Endothelial cell of umbilical vein (primary cell): Measurements from ENCODE around the gene TMEM8B. TPM values are rescaled to one million over a fixed set of nuclear protein-coding genes. Genes with fewer than 3 reads are reported as not detected.

Experiments used
- BruUV-seq: library from RNA; stranded (reverse); fragments of 400-500 nt; replicated peaks from 2 replicates; lab custom pipeline; 2021; lab: Mats Ljungman, UMichigan
- CTCF ChIA-PET: fragments of 300-600, 350-600 bp; sonication (Branson Sonifier 250); formaldehyde crosslinking; loops from one replicate; lab custom pipeline; 2021; ENCODE audit warnings: antibody characterized with exemption, inconsistent platforms; lab: Charles Lee
- POLR2A ChIA-PET: fragments of 300-600, 350-600 bp; sonication (Branson Sonifier 250); formaldehyde crosslinking; loops from one replicate; lab custom pipeline; 2021; ENCODE audit warnings: antibody characterized with exemption, inconsistent platforms; lab: Charles Lee
- DNase-seq: peaks from one replicate; pipeline ENCODE4 v3.0.0-alpha.2; 2011; ENCODE audit warnings: low read depth, low spot score
- FAIRE-seq: peaks from 2 replicates; lab custom pipeline; 2011; peaks lifted over from hg19 to GRCh38; lab: Jason Lieb, UNC
- H2AFZ ChIP-seq: 2 replicates; pipeline ENCODE4 v1.6.0; 2012; ENCODE audit warnings: low read depth, low read length, control low read depth, inconsistent platforms
- H3K27ac ChIP-seq: 2 replicates; pipeline ENCODE4 v1.5.1; 2011; ENCODE audit warnings: low read depth, mild to moderate bottlenecking, control low read depth, low read length, moderate library complexity; ENCODE audit not compliant: insufficient read depth
- H3K27me3 ChIP-seq, 2 experiments: 2 replicates each; pipeline versions ENCODE4 v1.6.0 to v1.6.1; 2011; ENCODE audit warnings: low read length in 2 of 2, mixed read lengths in 1 of 2; ENCODE audit not compliant: control insufficient read depth in 2 of 2, insufficient read depth in 2 of 2
- H3K36me3 ChIP-seq, 2 experiments: 2 replicates in 1 of 2; 3 replicates in 1 of 2; pipeline ENCODE4 v1.5.1; 2011; ENCODE audit warnings: low read length in 2 of 2, mild to moderate bottlenecking in 1 of 2, moderate library complexity in 1 of 2; ENCODE audit not compliant: control insufficient read depth in 2 of 2, insufficient read depth in 2 of 2; ENCODE audit errors: extremely low read depth in 1 of 2
- H3K4me1 ChIP-seq: 3 replicates; pipeline ENCODE4 v1.5.1; 2011; ENCODE audit warnings: mild to moderate bottlenecking, low read length; ENCODE audit not compliant: control insufficient read depth, insufficient read depth; ENCODE audit errors: extremely low read depth
- H3K4me2 ChIP-seq: 2 replicates; pipeline ENCODE4 v1.6.1; 2011; ENCODE audit warnings: low read length, control low read depth, mixed read lengths; ENCODE audit not compliant: insufficient read depth
- H3K4me3 ChIP-seq, 3 experiments: fragments of 200-600 bp in 1 of 3; sonication (generic), shearing (Covaris generic) in 1 of 3; replicated peaks in 1 of 3; 2 replicates each; pipeline ENCODE4 v1.5.1; 2011 to 2016; ENCODE audit warnings: control low read depth in 3 of 3, low read length in 3 of 3, mild to moderate bottlenecking in 2 of 3, inconsistent platforms in 1 of 3, low read depth in 1 of 3, moderate library complexity in 1 of 3; ENCODE audit not compliant: insufficient read depth in 1 of 3
- H3K79me2 ChIP-seq: 2 replicates; pipeline ENCODE4 v1.6.0; 2012; ENCODE audit warnings: low read length, inconsistent platforms; ENCODE audit not compliant: control insufficient read depth, insufficient read depth
- H3K9ac ChIP-seq: replicated peaks from 2 replicates; pipeline ENCODE3; 2011; ENCODE audit warnings: low read length, control low read depth; ENCODE audit not compliant: insufficient read depth; ENCODE audit errors: extremely low read depth
- H3K9me1 ChIP-seq: replicated peaks from 3 replicates; pipeline ENCODE4 v1.6.0; 2011; ENCODE audit warnings: mild to moderate bottlenecking, low read length; ENCODE audit not compliant: control insufficient read depth, insufficient read depth; ENCODE audit errors: extremely low read depth
- H3K9me3 ChIP-seq: replicated peaks from 2 replicates; pipeline ENCODE4 v1.5.1; 2012; ENCODE audit warnings: low read length, inconsistent platforms; ENCODE audit not compliant: control insufficient read depth, insufficient read depth
- H4K20me1 ChIP-seq: replicated peaks from 2 replicates; pipeline ENCODE3; 2011; ENCODE audit warnings: mild to moderate bottlenecking, low read length; ENCODE audit not compliant: control insufficient read depth, insufficient read depth; ENCODE audit errors: extremely low read depth
- CTCF ChIP-seq, 2 donors: IDR thresholded peaks; 1 replicate in 1 of 2; 2 replicates in 1 of 2; pipeline ENCODE4 v1.5.1; 2011; ENCODE audit warnings: low read length in 2 of 2, mild to moderate bottlenecking in 2 of 2, moderate library complexity in 2 of 2, control low read depth in 1 of 2, inconsistent platforms in 1 of 2, low read depth in 1 of 2; ENCODE audit not compliant: insufficient read depth in 1 of 2; ENCODE audit errors: extremely low read depth in 1 of 2
- EZH2 ChIP-seq: IDR thresholded peaks from 2 replicates; pipeline ENCODE4 v1.6.1; 2012; ENCODE audit warnings: borderline replicate concordance, low read depth, mild to moderate bottlenecking, moderate library complexity, low read length, inconsistent platforms; ENCODE audit not compliant: severe bottlenecking
- FOS ChIP-seq: IDR thresholded peaks from 2 replicates; pipeline ENCODE4 v1.6.1; 2011; ENCODE audit warnings: mild to moderate bottlenecking, low read length, moderate library complexity, borderline replicate concordance; ENCODE audit not compliant: insufficient read depth
- GATA2 ChIP-seq: IDR thresholded peaks from 2 replicates; pipeline ENCODE4 v1.7.0; 2011; ENCODE audit warnings: low read depth, mild to moderate bottlenecking, moderate library complexity, mixed read lengths, low read length; ENCODE audit not compliant: insufficient read length, insufficient read depth
- JUN ChIP-seq: IDR thresholded peaks from 2 replicates; pipeline ENCODE4 v1.6.1; 2011; ENCODE audit warnings: borderline replicate concordance, low read depth; ENCODE audit not compliant: insufficient read length, insufficient read depth
- MAX ChIP-seq: IDR thresholded peaks from 2 replicates; pipeline ENCODE4 v1.6.1; 2011; ENCODE audit not compliant: insufficient read depth, insufficient read length
- MYC ChIP-seq: IDR thresholded peaks from one replicate; pipeline ENCODE4 v1.6.1; 2011; ENCODE audit warnings: mild to moderate bottlenecking, low read depth, low read length
- POLR2A ChIP-seq: IDR thresholded peaks from 2 replicates; pipeline ENCODE4 v1.6.1; 2012; ENCODE audit warnings: low read depth, mild to moderate bottlenecking, control low read depth, low read length
- POLR2AphosphoS5 ChIP-seq: IDR thresholded peaks from 2 replicates; pipeline ENCODE4 v1.6.1; 2012; ENCODE audit warnings: low read depth, mild to moderate bottlenecking, control low read depth, low read length, moderate library complexity; ENCODE audit not compliant: insufficient read depth
- dilution Hi-C: fragments of 300-500 bp; cut with MboI; formaldehyde crosslinking; loops from one replicate; pipeline ENCODE4 v1.15.0; 2019; ENCODE audit warnings: low sequenced_read_pairs; ENCODE audit not compliant: extremely low pct_ligation_motif_present
- intact Hi-C: fragments of 100-400 bp; cut with micrococcal nuclease; formaldehyde crosslinking; loops from one replicate; pipeline ENCODE4 v1.10.0; 2022
- polyA plus RNA-seq, 4 experiments: library from polyadenylated mRNA; depleted of rRNA in 3 of 4; stranded (reverse) in 3 of 4; unstranded in 1 of 4; fragments of >200 nt; gene quantifications; 2 replicates each; pipeline versions ENCODE4 v1.2.1 to v1.2.3, GENCODE V29; 2011 to 2012; ENCODE audit warnings: missing spikeins in 1 of 4
- total RNA-seq: library from RNA; stranded (reverse); gene quantifications from 2 replicates; pipeline ENCODE4 v1.2.3, GENCODE V29; 2021

TMEM8B gene
- total and polyA plus RNA-seq, 2 donors (not counting 3 experiments of a cell fraction or from before 2014, with no cell fraction given), result 2.5 to 3.6 TPM

- H3K36me3 ChIP-seq, result no peaks in the 10 kb centered on the region
- no peak overlapping the region for H3K4me2 ChIP-seq
- ChIA-PET CTCF (interaction anchor here (0.9 to 2.3 kb wide), 8 partner anchors 11 to 56 kb away, joined by 3 to 17 read pairs (median 5); partner anchors contain the start of genes FAM221B and TMEM8B), POLR2A (no interaction called here)
- H3K9ac ChIP-seq, result no peak overlapping the region
- no peaks in the 10 kb centered on the region for H3K9me3 ChIP-seq
- H3K4me1 ChIP-seq, result peaks cover 16% of the 10 kb centered on the region
- FAIRE-seq (no peak), DNase-seq (no peak)
- TF ChIP-seq GATA2 (no peak), POLR2AphosphoS5 (no peak), EZH2 (no peak), CTCF (IDR thresholded peaks at IDR 0.05; ENCODE audit: extremely low read depth in 1 of 2, insufficient read depth in 1 of 2, low read depth in 1 of 2, low read length in 2 of 2) (no peak), FOS (no peak), JUN (no peak), MAX (no peak), MYC (no peak), POLR2A (no peak)
- H4K20me1 ChIP-seq, result no peaks in the 10 kb centered on the region
- intact Hi-C loops, result loop anchor here (1.0 kb wide), 1 partner anchor 31 kb away; the partner anchor contains the start of gene HINT2
- H2AFZ ChIP-seq, result no peak overlapping the region
- dilution Hi-C loops, result no loop called here
- H3K4me3 ChIP-seq, result no peak overlapping the region
- H3K27ac ChIP-seq, result no peak overlapping the region
- no peaks in the 10 kb centered on the region for H3K9me1 ChIP-seq
- H3K27me3 ChIP-seq, result peaks cover under 1 to 4% of the 10 kb centered on the region in 2 experiments
- no peaks in the 10 kb centered on the region for H3K79me2 ChIP-seq
- no TSS peak for BruUV-seq
Observed at GRCh38 chr9:35845824-35846771, 17.1 kb downstream of the TMEM8B start.
